Suppressor macrophage (primary cell): Measurements from ENCODE around the gene PAX6.

Experiments
- DNase-seq, 4 experiments: peaks; one replicate each; pipeline ENCODE4 v3.0.0-alpha.2; 2020 to 2022
- total RNA-seq, 17 experiments: gene quantifications; one replicate each; lab custom pipeline; 2026; ENCODE audit warnings: mixed read lengths in 6 of 17, inconsistent platforms in 3 of 17; lab: John Stamatoyannopoulos, UW

PAX6 gene
- total RNA-seq = 0 to 8.4 (median 0.04) reads per million in 17 experiments

GRCh38 chr11:31810779-31811647 lies at the start of gene PAX6:
PAX6 (minus strand) TSS chr11:31811322; CDS start chr11:31806411, 4,911 bp downstream.
- peak; percentile 76 to 87 (median 86) for DNase-seq

- no peak for DNase-seq
Measured at GRCh38 chr11:31860391-31860790, 49.3 kb upstream of the PAX6 start.

- no peak for DNase-seq
Measured at GRCh38 chr11:31856248-31856647, 45.1 kb upstream of the PAX6 start.

GRCh38 chr11:31855466-31855865 lies 44.3 kb upstream of the PAX6 start:
- DNase-seq = no peak

- DNase-seq = no peak
Measured at GRCh38 chr11:31850365-31850764, 39.2 kb upstream of the PAX6 start.

- DNase-seq = no peak
Measured at GRCh38 chr11:31847761-31848160, 36.6 kb upstream of the PAX6 start.

- DNase-seq = no peak
Measured at GRCh38 chr11:31845331-31845730, 34.2 kb upstream of the PAX6 start.

- DNase-seq = no peak
Measured at GRCh38 chr11:31844351-31844750, 33.2 kb upstream of the PAX6 start.

GRCh38 chr11:31841435-31841834 lies 30.3 kb upstream of the PAX6 start:
- no peak for DNase-seq

- DNase-seq = no peak
Measured at GRCh38 chr11:31834237-31834636, 23.1 kb upstream of the PAX6 start.

GRCh38 chr11:31830406-31830805 lies 19.3 kb upstream of the PAX6 start:
- DNase-seq = no peak

- DNase-seq = no peak
Measured at GRCh38 chr11:31828217-31828616, 17.1 kb upstream of the PAX6 start.

GRCh38 chr11:31827455-31828206 lies 16.5 kb upstream of the PAX6 start:
- DNase-seq = no peak

GRCh38 chr11:31826536-31827438 lies 15.7 kb upstream of the PAX6 start:
- no peak for DNase-seq

- DNase-seq = no peak
Measured at GRCh38 chr11:31825838-31826484, 14.8 kb upstream of the PAX6 start.

- DNase-seq = no peak
Measured at GRCh38 chr11:31824879-31825837, 14.0 kb upstream of the PAX6 start.

GRCh38 chr11:31824332-31824878 lies 13.3 kb upstream of the PAX6 start:
- DNase-seq = no peak

- no peak for DNase-seq
Measured at GRCh38 chr11:31823644-31824331, 12.7 kb upstream of the PAX6 start.

- no peak for DNase-seq
Measured at GRCh38 chr11:31822927-31823643, 12.0 kb upstream of the PAX6 start.
